ENCODE results near the gene JAK1. TPM values are rescaled to one million over a fixed set of nuclear protein-coding genes. Genes with fewer than 3 reads are reported as not detected.

Gene JAK1
- total and polyA plus RNA-seq, 2 of the 8 experiments (the other 6 are each of a cell fraction or from before 2014, with no cell fraction given): 7.8 to 24.5 TPM

- Histone ChIP-seq H3K14ac (ENCODE audit: insufficient read length) (no peak overlapping the region), H4K20me1 (replicated peaks in 1 of 2; ENCODE audit: control insufficient read depth in 1 of 2, insufficient read depth in 2 of 2, low read length in 2 of 2) (no peaks in the 10 kb centered on the region), H2AFZ (ENCODE audit: low read length) (no peak overlapping the region), H3K9ac (replicated peaks in 1 of 4; ENCODE audit: extremely low read depth in 1 of 4, low read depth in 3 of 4, low read length in 3 of 4) (no peak overlapping the region), H2BK20ac (ENCODE audit: low read length) (no peak overlapping the region), H3K23me2 (ENCODE audit: low read depth, low read length) (no peaks in the 10 kb centered on the region), H4K5ac (ENCODE audit: insufficient read length, low read depth, low read length) (no peak overlapping the region), H4K8ac (ENCODE audit: extremely low read depth, insufficient read depth, low read length) (no peak overlapping the region), H3K27ac (ENCODE audit: low read depth, low read length) (no peak overlapping the region), H3K4ac (replicated peaks; ENCODE audit: insufficient read length, low read depth, low read length) (no peak overlapping the region), H2AK5ac (ENCODE audit: low read depth, low read length) (no peak overlapping the region), H3K4me1 (replicated peaks in 1 of 4; ENCODE audit: control insufficient read depth in 3 of 4, insufficient read depth in 4 of 4, low read length in 3 of 4) (peaks cover 0 to 3% (median 1%) of the 10 kb centered on the region in 4 experiments; a peak in 2 of 7 replicates), H3K18ac (ENCODE audit: extremely low read depth, low read length) (no peak overlapping the region), H2BK5ac (ENCODE audit: low read depth, low read length) (no peak overlapping the region), H3K36me3 (ENCODE audit: control insufficient read depth in 2 of 4, insufficient read depth in 4 of 4, low read length in 3 of 4) (no peaks in the 10 kb centered on the region; a peak in 1 of 8 replicates), H3K56ac (replicated peaks; ENCODE audit: insufficient read length, low read depth, low read length) (no peak overlapping the region), H2BK15ac (ENCODE audit: low read length) (no peak overlapping the region), H3K9me3 (ENCODE audit: insufficient read depth in 2 of 2, low read depth in 1 of 2, low read length in 1 of 2) (no peaks in the 10 kb centered on the region), H3K79me2 (ENCODE audit: control insufficient read depth in 1 of 2, insufficient read depth in 2 of 2, low read length in 2 of 2) (no peaks in the 10 kb centered on the region), H2BK12ac (ENCODE audit: low read depth, low read length) (no peak overlapping the region), H3K23ac (ENCODE audit: insufficient read length) (no peak overlapping the region), H3K4me3 (ENCODE audit: extremely low read depth in 1 of 4, insufficient read depth in 2 of 4, low read depth in 3 of 4, low read length in 4 of 4) (no peak overlapping the region), H3K27me3 (replicated peaks in 1 of 4; ENCODE audit: control insufficient read depth in 3 of 4, extremely low read depth in 1 of 4, insufficient read depth in 3 of 4, low read length in 3 of 4) (no peaks in the 10 kb centered on the region), H2BK120ac (replicated peaks; ENCODE audit: low read depth, low read length) (no peak overlapping the region), H4K91ac (replicated peaks; ENCODE audit: insufficient read length, low read length) (no peak overlapping the region), H3K4me2 (ENCODE audit: insufficient read depth in 1 of 2, low read depth in 2 of 2, low read length in 2 of 2) (no peak overlapping the region), H3K79me1 (ENCODE audit: low read depth, low read length) (no peaks in the 10 kb centered on the region)
- CTCF ChIA-PET (ENCODE audit: partially characterized antibody): interaction anchor here (0.6 to 1.4 kb wide), 5 partner anchors 10 to 358 kb away, joined by 3 to 6 read pairs (median 4); no protein-coding TSS in a partner anchor
- DNase-seq (ENCODE audit: low read depth in 1 of 2, low spot score in 2 of 2) (no peak), FAIRE-seq (no peak)
- POLR2A ChIA-PET (ENCODE audit: partially characterized antibody): interaction anchor here (1.0 to 1.7 kb wide), 2 partner anchors 88 to 196 kb away, joined by 3 read pairs; partner anchors contain the start of gene JAK1
- TF ChIP-seq MAFK (IDR thresholded peaks at IDR 0.05; ENCODE audit: low read depth, low read length): no peak
- TF ChIP-seq EZH2 (IDR thresholded peaks at IDR 0.05; ENCODE audit: low read depth, low read length, severe bottlenecking): no peak
- TF ChIP-seq CHD2 (IDR thresholded peaks at IDR 0.05; ENCODE audit: low read length): no peak
- no peak for TF ChIP-seq BACH1 (IDR thresholded peaks at IDR 0.05; ENCODE audit: low read length)
- TF ChIP-seq SAP30 (IDR thresholded peaks at IDR 0.05; ENCODE audit: insufficient read depth, insufficient replicate concordance, low read length): no peak
- TF ChIP-seq KDM1A (IDR thresholded peaks at IDR 0.05; ENCODE audit: borderline replicate concordance, low read length): no peak
- TF ChIP-seq EP300 (IDR thresholded peaks at IDR 0.05; ENCODE audit: borderline replicate concordance in 1 of 2, low read depth in 2 of 2, low read length in 2 of 2): no peak
- no peak for TF ChIP-seq SIX5 (IDR thresholded peaks at IDR 0.05; ENCODE audit: low read depth, low read length)
- no peak for TF ChIP-seq SUZ12 (IDR thresholded peaks at IDR 0.05; ENCODE audit: low read length)
- no peak for TF ChIP-seq SP4 (IDR thresholded peaks at IDR 0.05; ENCODE audit: low read length)
- TF ChIP-seq SIN3A (conservative IDR thresholded peaks at IDR 0.05 in 1 of 2, IDR thresholded peaks at IDR 0.05 in 1 of 2; ENCODE audit: low read depth in 1 of 2, low read length in 2 of 2): no peak
- no peak for TF ChIP-seq HDAC6 (IDR thresholded peaks at IDR 0.05; ENCODE audit: low read depth, low read length)
- no peak for TF ChIP-seq BRCA1 (IDR thresholded peaks at IDR 0.05; ENCODE audit: low read depth, low read length)
- no peak for TF ChIP-seq POLR2AphosphoS5 (IDR thresholded peaks at IDR 0.05; ENCODE audit: low read depth, low read length)
- TF ChIP-seq PHF8 (conservative IDR thresholded peaks at IDR 0.05; ENCODE audit: low read depth, low read length): no peak
- TF ChIP-seq SP1 (IDR thresholded peaks at IDR 0.05; ENCODE audit: low read depth, low read length): no peak
These were observed 88.3 kb downstream of the JAK1 start for GRCh38 chr1:64878090-64878489.

Measured in H1 (cell line).